ENCODE results near the gene CTNS. TPM values are rescaled to one million over a fixed set of nuclear protein-coding genes. Genes with fewer than 3 reads are reported as not detected.

The CTNS gene
- total RNA-seq, 6 experiments from 2014 or later = 8.8 to 10.2 (median 9.0) TPM

DNA sequence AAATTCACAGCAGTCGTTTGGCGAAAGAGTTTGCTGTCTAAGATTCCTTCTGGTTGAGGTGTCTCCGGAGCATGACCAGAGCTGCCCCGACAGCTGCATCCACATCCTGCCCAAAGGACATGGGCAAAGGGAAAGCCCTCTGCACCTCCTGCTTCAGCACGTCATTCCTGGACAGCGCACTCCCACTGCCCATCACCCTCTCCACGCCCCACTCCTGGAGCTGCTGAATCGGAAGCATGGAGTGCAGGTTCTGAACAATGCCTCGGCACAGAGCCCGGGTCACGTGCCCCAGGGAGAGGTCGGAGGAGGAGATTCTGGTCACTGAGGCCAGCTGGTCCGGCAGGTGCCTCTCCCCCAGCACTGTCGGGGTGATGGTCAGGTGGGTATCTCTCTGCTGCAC is 26.0 kb upstream of the CTNS start:
- DNase-seq = no peak
- H3K9me3 Mint-ChIP-seq = no peaks in the 10 kb centered on the region
- no peak overlapping the region for H3K4me3 Mint-ChIP-seq
- TF ChIP-seq CTCF (IDR thresholded peaks at IDR 0.05) = no peak
- peaks cover 31% of the 10 kb centered on the region for H3K36me3 Mint-ChIP-seq (ENCODE audit: low read depth)
- H3K4me1 Mint-ChIP-seq (ENCODE audit: low read depth) = no peaks in the 10 kb centered on the region
- H3K27ac Mint-ChIP-seq = no peak overlapping the region
- H3K27me3 Mint-ChIP-seq (ENCODE audit: insufficient read depth) = no peaks in the 10 kb centered on the region

DNA sequence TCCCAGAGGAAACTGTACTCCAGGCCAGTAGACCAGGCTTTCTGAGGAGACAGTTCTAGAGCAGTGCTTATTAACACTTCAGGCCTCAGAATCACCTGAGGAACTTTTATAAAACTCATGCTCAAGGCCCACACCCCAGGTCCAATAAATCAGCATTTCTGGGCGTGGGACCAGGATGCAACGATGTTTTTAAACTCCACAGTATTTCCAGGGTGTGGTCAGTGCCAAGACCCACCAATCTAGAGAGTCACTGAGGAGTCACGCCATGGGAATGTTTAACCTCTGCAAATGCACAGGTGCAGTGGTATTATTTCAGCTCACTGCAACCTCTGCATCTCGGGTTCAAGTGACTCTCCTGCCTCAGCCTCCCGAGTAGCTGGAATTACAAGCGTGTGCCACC is 23.4 kb upstream of the CTNS start:
- no peaks in the 10 kb centered on the region for H3K27me3 Mint-ChIP-seq (ENCODE audit: insufficient read depth)
- H3K27ac Mint-ChIP-seq = no peak overlapping the region
- H3K9me3 Mint-ChIP-seq = no peaks in the 10 kb centered on the region
- H3K36me3 Mint-ChIP-seq (ENCODE audit: low read depth) = peaks cover 48% of the 10 kb centered on the region
- no peak for DNase-seq
- no peak for TF ChIP-seq CTCF (IDR thresholded peaks at IDR 0.05)
- H3K4me1 Mint-ChIP-seq (ENCODE audit: low read depth) = no peaks in the 10 kb centered on the region
- H3K4me3 Mint-ChIP-seq = no peak overlapping the region

DNA sequence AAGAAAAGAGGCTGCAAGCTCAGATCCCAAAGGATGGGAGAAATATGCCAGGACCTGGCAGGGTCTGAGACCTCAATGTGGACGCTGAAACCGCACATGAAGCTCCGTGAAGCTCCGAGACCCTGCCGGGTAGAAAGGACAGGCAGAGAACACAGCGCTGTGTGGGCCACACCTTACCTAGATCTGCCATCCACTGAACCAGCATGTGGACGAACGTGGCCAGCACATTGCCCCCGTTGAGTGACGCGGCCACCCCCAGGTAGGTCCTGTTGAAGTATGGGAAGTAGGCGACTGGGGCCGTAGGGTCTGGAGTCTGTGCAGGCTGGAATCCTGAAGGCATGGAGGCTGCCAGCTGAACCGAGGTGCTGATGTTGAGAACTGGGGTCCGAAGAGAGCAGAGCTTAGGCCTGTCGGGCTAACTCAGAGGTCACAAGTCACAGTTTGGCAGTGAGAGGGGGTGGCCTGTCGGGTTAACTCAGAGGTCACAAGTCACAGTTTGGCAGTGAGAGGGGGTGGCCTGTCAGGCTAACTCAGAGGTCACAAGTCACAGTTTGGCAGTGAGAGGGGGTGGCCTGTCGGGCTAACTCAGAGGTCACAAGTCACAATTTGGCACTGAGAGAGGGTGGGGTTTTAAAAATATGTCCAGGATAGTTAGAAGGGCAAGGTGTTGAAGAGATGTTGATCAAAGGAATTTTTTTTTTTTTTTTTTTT is 21.2 kb upstream of the CTNS start:
- H3K36me3 Mint-ChIP-seq (ENCODE audit: low read depth) = peaks cover 44% of the 10 kb centered on the region
- H3K9me3 Mint-ChIP-seq = no peaks in the 10 kb centered on the region
- DNase-seq = no peak
- H3K4me3 Mint-ChIP-seq = no peak overlapping the region
- no peaks in the 10 kb centered on the region for H3K4me1 Mint-ChIP-seq (ENCODE audit: low read depth)
- no peak for TF ChIP-seq CTCF (IDR thresholded peaks at IDR 0.05)
- no peak overlapping the region for H3K27ac Mint-ChIP-seq
- no peaks in the 10 kb centered on the region for H3K27me3 Mint-ChIP-seq (ENCODE audit: insufficient read depth)

- H3K4me3 Mint-ChIP-seq = no peak overlapping the region
- no peaks in the 10 kb centered on the region for H3K4me1 Mint-ChIP-seq (ENCODE audit: low read depth)
- no peaks in the 10 kb centered on the region for H3K9me3 Mint-ChIP-seq
- no peak overlapping the region for H3K27ac Mint-ChIP-seq
- no peak for DNase-seq
- no peaks in the 10 kb centered on the region for H3K27me3 Mint-ChIP-seq (ENCODE audit: insufficient read depth)
- no peak for TF ChIP-seq CTCF (IDR thresholded peaks at IDR 0.05)
- H3K36me3 Mint-ChIP-seq (ENCODE audit: low read depth) = peaks cover 29% of the 10 kb centered on the region
These were observed 15.3 kb upstream of the CTNS start for GRCh38 chr17:3621146-3621720.

DNA sequence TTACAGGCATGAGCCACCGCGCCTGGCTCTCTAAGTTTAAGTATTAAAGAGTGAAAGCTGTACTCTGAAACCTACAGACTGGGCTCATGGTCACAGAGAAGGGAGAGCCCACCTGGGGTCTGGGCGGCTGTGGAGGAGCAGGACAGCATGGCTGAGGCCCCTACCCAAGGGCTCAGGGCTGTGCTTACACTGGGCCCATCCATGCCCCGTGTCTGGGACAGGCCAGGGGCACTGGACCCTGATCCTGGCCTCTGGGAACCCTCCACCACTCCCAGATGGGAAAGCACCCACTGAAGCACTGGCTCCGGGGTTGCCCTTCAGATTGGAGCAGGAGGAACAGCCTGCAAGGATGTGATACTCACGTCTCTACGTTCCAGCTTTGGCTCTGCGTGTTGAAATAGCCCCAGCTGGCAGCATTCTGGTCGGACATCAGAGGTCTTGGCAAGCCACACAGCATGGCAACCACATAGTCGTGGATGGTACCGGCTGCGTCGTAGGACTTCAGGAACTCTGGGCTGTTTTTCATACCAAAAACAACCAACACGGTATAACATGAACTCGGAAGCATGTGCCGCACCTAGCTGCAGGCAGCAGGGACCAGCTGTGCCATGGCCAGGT is 13.5 kb upstream of the CTNS start:
- H3K9me3 Mint-ChIP-seq = no peaks in the 10 kb centered on the region
- TF ChIP-seq CTCF (IDR thresholded peaks at IDR 0.05) = no peak
- no peak overlapping the region for H3K4me3 Mint-ChIP-seq
- H3K4me1 Mint-ChIP-seq (ENCODE audit: low read depth) = peaks cover 10% of the 10 kb centered on the region
- peaks cover 24% of the 10 kb centered on the region for H3K36me3 Mint-ChIP-seq (ENCODE audit: low read depth)
- H3K27ac Mint-ChIP-seq = no peak overlapping the region
- DNase-seq = no peak
- no peaks in the 10 kb centered on the region for H3K27me3 Mint-ChIP-seq (ENCODE audit: insufficient read depth)

All from HFFc6 (cell line).